COLO668 (cell line): Measurements from ENCODE around the gene ZCCHC3.
"Not testable (repeated sequence)": the region's sequence is repeated elsewhere in the genome, so short reads cannot be mapped to it uniquely, and the experiment has no call there.

ENCODE experiments used
- DNase-seq: peaks from one replicate; lab custom pipeline; 2025; ENCODE audit not compliant: unreplicated experiment; lab: John Stamatoyannopoulos, UW

Gene ZCCHC3

DNA sequence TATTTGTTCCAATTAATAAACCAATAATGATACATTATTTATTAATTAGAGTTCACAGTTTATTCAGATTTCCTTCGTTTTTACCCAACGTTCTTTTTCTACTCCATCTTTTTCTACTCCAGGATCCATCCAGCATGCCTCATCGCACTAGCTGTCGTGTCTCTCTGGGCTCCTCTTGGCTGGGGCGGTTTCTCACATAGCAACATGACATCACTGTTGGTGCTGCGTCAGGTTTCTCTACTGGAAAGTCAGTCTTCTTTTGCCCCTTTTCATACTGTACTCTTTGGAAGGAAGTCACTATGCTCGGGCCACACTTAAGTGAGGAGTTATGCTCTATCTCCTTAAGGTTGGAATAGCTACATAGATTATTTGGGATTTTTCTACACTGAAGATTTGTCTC is 14.2 kb downstream of the ZCCHC3 start:
- DNase-seq = no peak

DNA sequence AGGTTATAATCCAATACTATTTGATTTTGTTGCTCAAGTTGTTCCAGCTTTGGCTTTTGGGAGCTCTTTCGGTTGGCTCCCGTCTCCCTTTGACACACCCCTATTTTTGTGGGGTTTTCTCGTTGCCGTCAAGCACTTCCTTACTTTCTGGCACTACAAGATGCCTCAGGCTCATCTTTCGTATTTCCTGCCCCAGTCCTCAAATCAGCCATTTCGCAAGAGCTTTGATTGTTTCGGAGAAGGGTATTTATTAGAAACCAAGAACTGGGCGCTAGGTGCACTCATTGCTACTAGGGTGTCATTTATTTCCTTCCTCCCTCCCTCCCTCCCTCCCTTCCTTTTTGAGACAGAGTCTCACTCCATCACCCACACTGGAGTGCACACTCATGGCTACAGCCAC is 14.7 kb downstream of the ZCCHC3 start:
- no peak for DNase-seq

DNA sequence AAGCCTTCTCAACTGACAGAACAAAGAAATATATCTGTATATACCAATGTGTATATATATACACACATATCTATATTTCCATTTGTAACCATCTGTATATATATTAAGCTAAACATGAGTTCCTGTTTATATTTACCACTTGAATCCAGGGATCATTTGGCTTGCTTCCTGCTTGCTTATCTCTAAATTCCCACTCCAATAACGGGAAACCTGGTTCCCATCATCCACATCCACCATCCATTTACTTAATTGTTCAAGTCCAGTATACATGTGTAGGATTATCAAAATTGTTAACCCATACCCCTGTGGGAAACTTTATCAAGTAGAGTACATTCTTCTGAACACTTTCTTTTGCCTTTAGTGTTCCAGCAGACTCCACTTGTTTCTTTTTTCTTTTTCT is 15.5 kb downstream of the ZCCHC3 start:
- DNase-seq = no peak

DNA sequence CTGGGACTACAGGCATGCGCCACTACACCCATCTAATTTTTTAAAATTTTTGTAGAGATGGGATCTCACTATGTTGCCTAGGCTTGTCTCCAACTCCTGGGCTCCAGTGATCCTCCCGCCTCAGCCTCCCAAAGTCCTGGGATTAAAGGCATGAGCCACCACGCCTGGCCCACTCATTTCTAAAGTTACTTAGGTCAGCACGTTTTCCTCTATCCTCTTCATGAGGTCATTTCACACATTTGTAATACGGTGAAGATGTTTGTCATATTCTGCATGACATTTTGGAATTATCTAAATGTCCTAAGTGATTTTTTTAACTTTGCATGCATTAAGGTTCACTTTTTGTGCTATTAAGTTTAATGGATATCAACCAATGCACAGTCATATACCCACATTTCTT is 16.0 kb downstream of the ZCCHC3 start:
- no peak for DNase-seq

DNA sequence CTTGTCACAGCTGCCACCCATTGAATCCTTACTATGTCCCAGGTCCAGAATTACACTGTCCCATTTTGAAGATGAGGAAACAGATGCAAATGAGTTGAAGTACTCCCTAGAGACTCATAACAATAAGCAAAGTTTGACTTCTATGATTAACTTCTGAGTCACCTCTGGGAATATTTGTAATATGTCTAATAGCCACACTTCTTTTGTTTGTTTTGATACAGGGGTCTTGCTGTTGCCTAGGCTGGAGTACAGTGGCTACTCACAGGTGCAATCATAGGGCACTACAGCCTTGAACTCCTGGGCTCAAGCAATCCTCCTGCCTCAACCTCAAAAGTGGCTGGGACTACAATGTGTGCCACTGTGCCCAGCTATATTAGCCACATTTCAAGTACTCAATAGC is 16.6 kb downstream of the ZCCHC3 start:
- no peak for DNase-seq

DNA sequence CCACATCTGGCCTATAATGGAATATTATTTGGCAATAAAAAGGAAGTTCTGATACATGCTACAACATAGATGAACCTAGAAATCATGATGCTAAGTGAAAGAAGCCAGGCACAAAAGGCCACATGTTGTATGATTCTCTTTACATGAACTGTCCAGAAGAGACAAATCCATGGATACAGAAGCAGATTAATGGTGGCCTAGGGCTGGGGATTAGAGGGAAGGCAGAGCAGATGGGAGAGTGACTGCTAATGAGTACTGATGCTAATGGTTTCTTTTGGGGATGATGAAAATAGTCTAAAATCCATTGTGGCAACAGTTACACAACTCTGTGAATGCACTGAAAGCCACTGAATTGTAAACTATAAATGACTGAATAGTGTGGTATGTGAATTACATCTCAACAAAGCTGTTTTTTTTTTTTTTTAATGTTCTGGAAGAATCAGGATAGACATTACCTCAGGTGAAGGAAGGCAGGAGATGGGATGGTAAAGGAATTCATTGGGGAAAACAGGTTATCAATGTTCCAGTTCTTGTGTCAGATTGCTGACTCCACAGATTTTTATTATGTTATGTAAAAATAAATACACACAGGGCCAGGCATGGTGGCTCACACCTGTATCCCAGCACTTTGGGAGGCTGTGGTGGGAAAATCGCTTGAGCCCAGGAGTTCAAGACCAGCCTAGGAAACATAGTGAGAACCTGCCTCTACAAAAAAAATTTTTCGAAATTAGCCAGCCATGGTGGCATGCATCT is 19.1 kb downstream of the ZCCHC3 start:
- no peak for DNase-seq

DNA sequence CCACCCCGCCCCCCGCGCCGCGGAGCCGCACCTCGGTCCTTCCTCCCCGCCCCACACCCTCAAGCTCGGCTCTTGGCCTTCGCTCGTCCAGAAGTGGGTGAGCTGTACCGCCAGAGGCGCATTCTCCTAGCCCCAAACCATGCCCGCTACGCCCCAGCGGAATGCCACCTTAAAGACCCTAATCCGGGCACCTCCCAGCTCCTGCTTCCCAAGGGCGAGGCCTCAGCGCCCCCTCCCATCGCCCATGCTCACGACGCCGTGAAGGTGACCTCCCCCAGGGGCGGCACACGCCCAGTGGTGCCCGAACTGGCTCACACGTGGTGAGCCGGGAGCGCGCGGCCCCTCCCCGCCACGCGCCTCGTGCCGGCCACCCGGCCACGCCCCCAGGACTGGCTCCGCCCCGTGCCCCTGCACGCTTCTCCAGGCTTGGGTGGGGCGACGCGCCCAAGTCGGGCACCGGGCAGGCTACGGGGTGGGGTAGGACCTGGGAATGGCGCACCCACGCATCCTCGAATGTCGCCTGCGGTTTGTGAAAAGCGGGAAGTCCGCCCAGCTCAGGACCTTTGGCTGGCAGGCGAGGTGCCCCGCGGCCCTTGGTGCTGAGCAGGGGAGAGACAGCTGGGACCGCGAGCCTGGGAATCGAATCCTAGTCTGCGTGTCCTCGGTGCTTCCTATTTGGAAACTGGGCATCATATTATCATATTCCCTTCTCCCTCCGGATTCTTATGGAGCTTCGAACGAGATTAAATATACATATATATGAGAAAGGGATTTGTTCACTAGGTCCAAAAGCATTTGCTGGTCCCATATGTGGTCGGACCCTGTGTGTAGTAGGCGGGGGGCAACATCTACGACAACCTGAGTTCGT is 27.0 kb downstream of the ZCCHC3 start:
- peak; percentile 94 for DNase-seq

DNA sequence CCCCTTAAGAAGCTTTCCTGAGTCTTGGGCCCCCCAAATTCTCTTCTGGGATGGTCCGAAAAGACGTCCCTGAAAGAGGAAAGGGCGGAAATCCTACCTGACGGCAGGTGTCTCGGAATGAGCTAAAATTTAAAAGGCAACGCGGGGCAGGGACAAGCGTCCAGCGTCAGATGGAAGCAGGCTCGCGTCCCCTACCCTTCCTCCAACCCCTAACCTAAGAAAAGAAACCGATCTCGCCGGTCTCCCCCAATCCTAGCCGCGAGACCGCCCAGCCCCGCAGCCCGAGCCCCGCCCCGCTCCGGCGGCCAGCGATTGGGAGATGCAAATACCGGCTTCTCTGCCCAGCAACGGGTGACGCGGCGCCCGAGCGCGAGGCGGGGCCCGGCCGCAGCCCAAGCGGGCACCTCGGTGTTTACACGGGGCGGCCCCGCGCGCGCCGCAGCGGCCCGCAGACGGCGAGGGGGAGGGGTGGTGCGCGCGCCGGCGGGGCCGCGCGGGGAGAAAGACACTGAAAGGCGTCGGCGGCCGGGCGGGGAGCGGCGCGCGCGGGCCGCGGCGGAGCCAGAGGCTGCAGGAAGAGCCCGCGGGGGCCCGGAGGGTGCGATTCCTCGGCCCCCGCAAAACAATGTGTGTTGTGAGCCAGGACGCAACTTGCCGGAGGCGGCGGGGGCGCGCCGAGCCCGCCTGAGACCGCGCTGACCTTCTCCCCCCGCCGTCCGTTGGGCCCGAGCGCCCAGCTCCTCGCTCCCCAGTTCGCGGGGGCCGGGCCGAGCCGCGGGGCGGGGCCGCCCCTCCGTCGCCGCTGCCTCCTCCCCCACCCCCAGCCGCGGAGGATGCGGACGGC is 27.9 kb downstream of the ZCCHC3 start, which contains the start of gene SOX12:
TSS of gene SOX12 (plus strand) at position 508 of the 844 bp plus-strand sequence. CDS start 373 bp downstream, outside the sequence.
- DNase-seq = peak; percentile 97

DNA sequence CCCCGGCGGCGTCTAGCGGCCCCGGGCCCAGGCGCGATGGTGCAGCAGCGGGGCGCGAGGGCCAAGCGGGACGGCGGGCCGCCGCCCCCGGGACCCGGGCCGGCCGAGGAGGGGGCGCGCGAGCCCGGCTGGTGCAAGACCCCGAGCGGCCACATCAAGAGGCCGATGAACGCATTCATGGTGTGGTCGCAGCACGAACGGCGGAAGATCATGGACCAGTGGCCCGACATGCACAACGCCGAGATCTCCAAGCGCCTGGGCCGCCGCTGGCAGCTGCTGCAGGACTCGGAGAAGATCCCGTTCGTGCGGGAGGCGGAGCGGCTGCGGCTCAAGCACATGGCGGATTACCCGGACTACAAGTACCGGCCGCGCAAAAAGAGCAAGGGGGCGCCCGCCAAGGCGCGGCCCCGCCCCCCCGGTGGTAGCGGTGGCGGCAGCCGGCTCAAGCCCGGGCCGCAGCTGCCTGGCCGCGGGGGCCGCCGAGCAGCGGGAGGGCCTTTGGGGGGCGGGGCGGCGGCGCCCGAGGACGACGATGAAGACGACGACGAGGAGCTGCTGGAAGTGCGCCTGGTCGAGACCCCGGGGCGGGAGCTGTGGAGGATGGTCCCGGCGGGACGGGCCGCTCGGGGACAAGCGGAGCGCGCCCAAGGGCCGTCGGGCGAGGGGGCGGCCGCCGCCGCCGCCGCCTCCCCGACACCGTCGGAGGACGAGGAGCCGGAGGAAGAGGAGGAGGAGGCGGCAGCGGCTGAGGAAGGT is 28.7 kb downstream of the ZCCHC3 start:
- DNase-seq = peak; percentile 81

DNA sequence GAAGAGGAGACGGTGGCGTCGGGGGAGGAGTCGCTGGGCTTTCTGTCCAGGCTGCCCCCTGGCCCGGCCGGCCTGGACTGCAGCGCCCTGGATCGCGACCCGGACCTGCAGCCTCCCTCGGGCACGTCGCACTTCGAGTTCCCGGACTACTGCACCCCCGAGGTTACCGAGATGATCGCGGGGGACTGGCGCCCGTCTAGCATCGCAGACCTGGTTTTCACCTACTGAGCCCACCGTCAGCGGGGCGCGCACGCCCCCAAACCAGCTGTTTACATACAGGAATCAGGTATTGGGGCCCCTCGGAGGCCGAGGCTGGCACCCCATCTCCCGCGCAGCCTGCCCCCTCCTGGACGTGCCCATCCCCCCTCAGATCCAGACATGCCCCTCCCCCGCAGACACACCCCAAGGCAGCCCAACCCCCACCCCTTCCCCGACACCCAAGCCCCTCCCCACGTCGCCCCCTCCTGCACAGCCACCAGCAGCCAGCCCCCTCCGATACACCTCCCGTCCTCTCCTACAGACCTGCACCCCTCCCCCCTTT is 29.3 kb downstream of the ZCCHC3 start:
- DNase-seq = peak; percentile 61

DNA sequence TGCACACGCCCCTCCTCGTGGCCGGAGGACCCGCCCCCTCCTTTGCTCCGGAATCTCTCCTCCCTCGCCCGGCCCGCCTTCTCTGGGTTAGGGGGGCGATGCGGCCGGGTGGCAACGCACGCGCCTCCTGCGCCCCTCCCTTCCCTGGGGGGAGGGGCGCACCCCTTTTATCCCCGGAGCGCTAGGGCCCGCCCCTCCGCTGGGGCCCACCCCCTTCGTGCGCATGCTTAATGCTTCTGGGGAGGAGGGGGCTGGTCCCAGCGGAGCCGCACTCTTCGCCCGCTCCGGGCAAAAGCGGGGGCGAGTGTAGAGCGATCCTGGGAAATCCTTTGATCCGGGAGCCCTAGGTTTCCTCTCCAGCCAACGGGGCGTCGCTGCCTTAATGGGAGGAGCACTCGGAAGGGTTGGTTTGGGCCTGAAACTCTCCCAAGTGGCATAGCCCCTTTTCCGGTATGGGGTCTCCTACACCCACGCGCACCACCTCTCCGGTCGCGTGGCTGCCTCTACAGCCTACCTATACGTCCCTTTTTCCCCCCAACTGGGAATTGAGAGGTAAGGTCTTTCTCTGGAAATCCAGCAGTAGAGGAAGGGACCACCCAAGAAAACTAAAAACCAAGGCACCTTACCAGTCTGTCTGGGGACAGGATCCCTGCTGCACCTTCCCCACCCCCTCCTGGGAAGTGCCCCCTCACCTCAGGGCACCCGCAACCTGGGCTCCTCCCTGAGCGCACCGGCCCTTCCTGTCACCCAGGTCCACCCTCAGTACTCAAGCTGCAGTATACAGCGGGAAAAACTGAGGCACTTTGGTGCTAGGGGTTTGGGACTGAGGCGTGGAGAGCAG is 30.0 kb downstream of the ZCCHC3 start:
- peak; percentile 88 for DNase-seq

DNA sequence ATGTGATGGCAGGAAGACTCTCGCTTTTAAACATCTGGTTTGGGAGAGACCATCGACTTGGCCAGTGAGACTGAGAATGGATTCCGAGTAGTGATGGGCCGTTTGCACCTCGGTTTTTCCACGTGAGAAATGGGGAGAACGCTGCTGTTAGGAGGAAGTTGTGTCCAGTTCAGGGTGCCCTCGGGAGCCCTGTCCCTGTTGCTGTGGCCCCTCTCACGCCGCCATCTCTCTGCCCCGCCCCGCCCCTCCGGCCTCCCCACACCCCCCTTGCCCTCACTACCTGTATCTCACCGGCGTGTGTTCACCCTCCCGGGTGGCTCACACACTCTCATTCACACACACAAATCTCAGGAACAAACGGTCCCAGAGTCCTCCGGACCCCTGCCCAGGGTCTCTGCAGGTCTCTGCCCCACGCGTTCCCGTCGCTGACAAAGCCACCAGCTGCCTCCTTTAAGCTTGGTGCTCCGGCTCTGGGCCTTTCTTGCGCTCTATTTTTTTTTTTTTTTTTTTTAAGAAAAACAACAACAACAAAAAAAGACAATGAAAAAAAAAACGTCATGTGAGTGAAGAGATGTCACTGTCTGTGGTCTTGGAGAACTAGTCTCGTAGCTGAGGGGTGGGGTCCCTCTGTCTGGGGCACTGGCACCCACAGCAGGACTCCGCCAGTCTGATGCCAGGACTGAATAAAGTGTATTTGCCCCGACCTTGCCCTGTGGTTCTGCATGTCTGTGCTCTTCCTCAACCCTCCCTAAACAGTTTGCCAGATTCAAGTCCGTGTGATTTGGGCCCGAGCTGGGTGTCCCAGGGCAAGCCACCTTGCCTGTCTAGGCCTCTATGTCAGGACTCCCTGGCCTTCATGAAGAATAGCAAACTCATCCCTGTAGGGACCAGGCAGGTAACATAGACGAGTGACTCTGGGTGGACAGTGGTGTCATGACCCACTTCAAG is 30.9 kb downstream of the ZCCHC3 start:
- no peak for DNase-seq

DNA sequence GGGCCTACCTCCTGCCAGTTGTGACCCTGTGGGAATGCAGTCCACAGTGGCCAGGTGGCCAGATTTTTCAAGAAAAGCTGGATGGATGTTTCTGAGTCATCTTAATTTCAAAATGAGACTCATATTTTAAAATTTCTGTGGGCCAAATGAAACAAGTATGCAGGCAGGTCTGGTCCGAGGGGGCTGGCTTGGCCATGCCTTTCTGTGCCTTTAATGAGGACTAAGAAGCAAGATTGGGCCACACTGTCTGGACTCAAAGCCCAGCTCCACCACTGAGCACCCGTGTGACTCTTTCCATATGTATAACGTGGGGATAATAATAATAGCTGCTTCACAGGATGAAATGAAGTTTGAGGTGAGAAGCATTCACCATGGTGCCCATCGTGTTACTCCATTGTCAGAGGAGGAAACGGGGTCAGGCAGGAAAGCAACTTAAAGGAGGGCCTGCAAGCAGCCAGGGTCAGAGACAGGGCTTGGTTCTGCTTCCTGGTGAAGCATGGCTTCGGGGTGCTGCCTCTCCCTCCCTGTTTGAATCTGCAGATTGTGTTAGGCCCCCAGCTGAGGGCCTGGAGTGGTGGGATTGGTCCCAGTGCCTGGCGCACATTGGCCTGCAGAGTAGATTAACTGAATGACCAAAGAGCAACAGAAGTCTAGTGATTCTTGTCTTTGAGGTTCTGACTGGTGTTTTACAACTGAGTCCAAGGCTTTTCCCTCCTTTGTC is 31.8 kb downstream of the ZCCHC3 start:
- no peak for DNase-seq

DNA sequence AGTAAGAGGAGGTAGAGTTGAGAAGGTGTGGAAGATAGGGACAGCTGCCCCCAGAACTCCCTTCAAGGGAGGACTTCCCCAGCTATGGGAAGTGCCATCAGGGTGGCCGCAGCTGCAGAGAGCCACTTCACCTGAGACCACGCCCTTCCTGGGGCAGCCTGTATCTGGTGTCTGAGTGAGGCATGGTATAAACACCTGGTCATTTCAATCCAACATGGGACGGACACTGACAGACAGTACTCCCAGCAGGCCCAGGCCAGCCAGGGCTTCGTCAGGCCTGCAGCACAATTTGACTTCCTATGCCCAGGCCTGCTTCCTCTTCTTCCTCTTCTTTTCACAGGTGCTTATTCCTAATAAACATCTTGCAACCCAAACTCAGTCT is 32.5 kb downstream of the ZCCHC3 start:
- peak; percentile 89 for DNase-seq

DNA sequence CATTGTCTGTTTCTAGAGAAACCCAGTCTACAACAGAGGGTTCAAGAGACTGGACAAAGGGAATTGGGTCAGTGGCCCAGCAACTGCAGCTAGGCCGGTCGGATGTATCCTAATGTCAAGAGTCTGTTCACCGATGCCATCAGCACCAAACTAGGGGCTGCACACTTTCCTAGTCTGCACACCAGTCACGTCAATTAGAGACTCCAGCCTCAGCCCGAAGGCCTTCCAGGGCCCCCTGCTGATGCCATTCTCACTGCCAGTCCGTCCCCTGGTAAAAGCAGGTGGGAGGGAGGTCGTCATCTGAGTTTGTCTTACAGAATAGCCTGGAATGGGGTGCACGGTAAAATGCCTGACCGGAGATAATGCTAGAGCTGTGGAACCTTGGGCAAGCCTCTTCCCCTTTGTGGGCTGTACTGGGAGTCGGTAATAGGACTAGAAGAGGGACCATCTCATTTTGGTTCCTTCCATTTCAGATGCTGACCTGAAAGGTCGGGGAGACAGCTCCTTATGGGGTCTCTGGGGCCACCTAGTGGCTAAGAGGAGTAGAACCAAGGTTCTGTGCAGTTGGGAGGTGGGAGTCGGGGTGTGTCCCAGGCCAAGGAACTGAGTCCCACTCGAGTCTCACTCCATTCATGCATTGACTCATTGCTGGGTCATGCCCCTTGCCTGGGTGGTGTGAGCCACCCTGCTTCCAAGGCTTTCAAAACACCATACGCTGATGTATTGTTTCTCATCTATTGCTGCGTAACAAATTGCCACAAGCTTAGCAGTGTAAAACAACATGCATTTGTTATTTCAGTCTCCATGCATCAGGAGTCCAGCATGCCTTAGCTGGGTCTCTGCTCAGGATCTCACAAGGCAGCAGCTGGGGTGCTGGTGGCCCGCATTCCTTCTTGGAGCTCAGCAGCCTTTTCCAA is 33.1 kb downstream of the ZCCHC3 start:
- DNase-seq = peak; percentile 36

DNA sequence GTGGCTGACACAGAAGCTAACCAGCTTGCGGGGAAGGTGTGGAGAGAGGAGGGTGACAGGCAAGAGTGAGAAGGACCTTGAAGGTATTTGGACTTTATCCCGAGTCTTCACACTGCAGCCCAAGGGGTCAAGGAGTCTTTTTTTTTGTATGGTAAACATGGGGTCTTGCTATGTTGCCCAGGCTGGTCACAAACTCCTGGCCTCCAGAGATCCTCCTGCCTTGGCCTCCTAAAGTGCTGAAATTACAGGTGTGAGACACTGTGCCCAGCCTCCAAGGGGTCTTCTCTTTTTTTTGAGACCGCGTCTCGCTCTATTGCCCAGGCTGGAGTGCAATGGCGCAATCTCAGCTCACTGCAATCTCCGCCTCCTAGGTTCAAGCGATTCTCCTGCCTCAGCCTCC is 37.2 kb downstream of the ZCCHC3 start:
- no peak for DNase-seq

DNA sequence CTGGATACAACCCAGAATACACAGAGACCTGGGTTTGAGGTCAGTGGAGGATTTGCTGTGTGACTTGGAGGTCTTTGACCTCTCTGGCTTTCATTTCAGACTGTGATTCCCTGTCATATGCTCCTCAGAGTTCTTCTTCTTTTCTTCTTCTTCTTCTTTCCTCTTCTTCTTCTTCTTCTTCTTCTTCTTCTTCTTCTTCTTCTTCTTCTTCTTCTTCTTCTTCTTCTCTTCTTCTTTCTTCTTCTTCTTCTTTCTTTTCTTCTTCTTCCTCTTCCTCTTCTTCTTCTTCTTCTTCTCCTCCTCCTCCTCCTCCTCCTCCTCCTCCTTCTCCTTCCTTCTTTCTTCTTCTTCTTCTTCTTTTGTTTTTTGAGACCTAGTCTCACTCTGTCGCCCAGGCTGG is 38.7 kb downstream of the ZCCHC3 start:
- not testable (repeated sequence) for DNase-seq
